Right lobe of liver (tissue), 6 donors: ENCODE results near the gene MRPS31. TPM values are rescaled to one million over a fixed set of nuclear protein-coding genes. Genes with fewer than 3 reads are reported as not detected.
"Not testable (repeated sequence)": the region's sequence is repeated elsewhere in the genome, so short reads cannot be mapped to it uniquely, and the experiment has no call there.

Experiments
- ATAC-seq, 4 donors: fragments of 200-7000 bp; cut with Tn5 transposase; one replicate each; pipeline ENCODE4 v1.9.1; 2020; ENCODE audit warnings: mild to moderate bottlenecking in 4 of 4, moderate library complexity in 4 of 4
- DNase-seq, 3 donors: peaks; one replicate each; pipeline ENCODE4 v3.0.0-alpha.2; 2020
- H3K27ac ChIP-seq, 3 donors: fragments of 200-600 bp; one replicate each; pipeline ENCODE4 v1.8.0; 2022
- H3K27me3 ChIP-seq, 2 donors: fragments of 200-600 bp; one replicate each; pipeline ENCODE4 v1.8.0; 2022
- H3K36me3 ChIP-seq, 4 donors: fragments of 200-600 bp; sonication (generic) in 1 of 4; one replicate each; pipeline versions ENCODE4 v1.5.1 to v1.8.0; 2017 to 2022; ENCODE audit warnings: control low read depth in 1 of 4
- H3K4me1 ChIP-seq, 4 donors: fragments of 200-600 bp; sonication (generic) in 1 of 4; one replicate each; pipeline versions ENCODE4 v1.5.1 to v1.8.0; 2017 to 2022; ENCODE audit warnings: control low read depth in 1 of 4
- H3K4me3 ChIP-seq, 3 donors: fragments of 200-600 bp; one replicate each; pipeline ENCODE4 v1.8.0; 2022
- H3K9me3 ChIP-seq, 4 donors: fragments of 200-600 bp; sonication (generic) in 1 of 4; one replicate each; pipeline versions ENCODE4 v1.5.1 to v1.8.0; 2017 to 2022; ENCODE audit warnings: control low read depth in 1 of 4
- POLR2A ChIP-seq: fragments of 450-650 bp; IDR thresholded peaks from one replicate; pipeline ENCODE4 v1.6.1; 2017; ENCODE audit warnings: antibody characterized with exemption, mild to moderate bottlenecking
- WGBS: methylation state at CpG from one replicate; pipeline ENCODE4 v1.1.6; 2018; ENCODE audit warnings: low coverage, low lambda C conversion rate; ENCODE audit not compliant: insufficient coverage; ENCODE audit errors: missing lambda C conversion rate; 5-methylcytosine and 5-hydroxymethylcytosine counted together
- intact Hi-C, 2 donors: fragments of 100-400 bp; cut with DNase I; formaldehyde crosslinking; loops; one replicate each; pipeline versions ENCODE4 v1.11.2 to v1.14.1; 2022
- total RNA-seq, 6 experiments: library from RNA; depleted of rRNA in 2 of 6; stranded (reverse); fragments of >200 nt in 2 of 6; fragmentation: NEBNext Ultra II Directional in 3 of 6; extraction: Animal tissue kit (Norgen Biotek cat#: 25700) in 3 of 6; gene quantifications; one replicate each; pipeline versions ENCODE4 v1.1.0 to v1.2.4, GENCODE V29; 2016 to 2023
- TF ChIP-seq, protein P1 (sequence below), 4 donors: fragments of 200-600 bp in 3 of 4; fragments of 450-650 bp in 1 of 4; IDR thresholded peaks; one replicate each; pipeline versions ENCODE4 v1.5.1 to v1.8.0; 2016 to 2022; ENCODE audit warnings: antibody characterized with exemption in 4 of 4, mild to moderate bottlenecking in 2 of 4
- donor health status: DM: no; HTN: yes; CAD: no.
- donor health status: DM: no; HTN: no; CAD: no.
- donor health status: DM: no; HTN: no; CAD: no.
- donor health status: DM: no; HTN: yes; CAD: no.
- donor health status: DM: no; HTN: yes; CAD: no.

Gene MRPS31
- total RNA-seq, 6 experiments from 2014 or later = 13.6 to 24.3 (median 20.0) TPM

DNA sequence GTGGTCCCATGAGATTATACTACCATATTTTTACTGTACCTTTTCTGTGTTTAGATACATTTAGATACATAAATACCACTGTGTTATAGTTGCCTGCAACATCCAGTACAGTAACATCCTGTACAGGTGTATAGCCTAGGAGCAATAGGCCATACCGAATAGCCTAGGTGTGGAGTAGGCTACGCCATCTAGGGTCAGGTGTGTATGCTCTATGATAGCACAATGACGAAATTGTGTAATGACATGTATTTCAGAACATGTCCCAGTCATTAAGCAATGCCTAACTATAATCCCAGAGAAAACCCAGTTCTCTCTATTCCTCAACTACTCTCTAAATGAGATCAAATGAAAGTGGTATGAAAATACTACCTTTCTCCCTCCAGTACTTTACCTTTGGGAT is 22.3 kb upstream of the MRPS31 start:
- H3K4me1 ChIP-seq = peaks cover 0 to 51% (median 14%) of the 10 kb centered on the region in 4 donors
- TF ChIP-seq POLR2A = peak; percentile 32
- TF ChIP-seq, protein P1, sequence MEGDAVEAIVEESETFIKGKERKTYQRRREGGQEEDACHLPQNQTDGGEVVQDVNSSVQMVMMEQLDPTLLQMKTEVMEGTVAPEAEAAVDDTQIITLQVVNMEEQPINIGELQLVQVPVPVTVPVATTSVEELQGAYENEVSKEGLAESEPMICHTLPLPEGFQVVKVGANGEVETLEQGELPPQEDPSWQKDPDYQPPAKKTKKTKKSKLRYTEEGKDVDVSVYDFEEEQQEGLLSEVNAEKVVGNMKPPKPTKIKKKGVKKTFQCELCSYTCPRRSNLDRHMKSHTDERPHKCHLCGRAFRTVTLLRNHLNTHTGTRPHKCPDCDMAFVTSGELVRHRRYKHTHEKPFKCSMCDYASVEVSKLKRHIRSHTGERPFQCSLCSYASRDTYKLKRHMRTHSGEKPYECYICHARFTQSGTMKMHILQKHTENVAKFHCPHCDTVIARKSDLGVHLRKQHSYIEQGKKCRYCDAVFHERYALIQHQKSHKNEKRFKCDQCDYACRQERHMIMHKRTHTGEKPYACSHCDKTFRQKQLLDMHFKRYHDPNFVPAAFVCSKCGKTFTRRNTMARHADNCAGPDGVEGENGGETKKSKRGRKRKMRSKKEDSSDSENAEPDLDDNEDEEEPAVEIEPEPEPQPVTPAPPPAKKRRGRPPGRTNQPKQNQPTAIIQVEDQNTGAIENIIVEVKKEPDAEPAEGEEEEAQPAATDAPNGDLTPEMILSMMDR (IDR thresholded peaks at IDR 0.05) = peak in 1 of 4 donors; percentile 21
- DNase-seq (no peak), ATAC-seq (peak; percentile 4 to 40 (median 23))
- H3K9me3 ChIP-seq = no peaks in the 10 kb centered on the region
- 25% methylated on average over 3 of the region's 3 CpGs for WGBS
- intact Hi-C loops = no loop called here
- peak overlapping the region; percentile 70 to 100 (median 100) for H3K27ac ChIP-seq
- no peak overlapping the region for H3K4me3 ChIP-seq
- peaks cover 0 to 10% (median 0%) of the 10 kb centered on the region in 4 donors for H3K36me3 ChIP-seq
- H3K27me3 ChIP-seq = no peaks in the 10 kb centered on the region

DNA sequence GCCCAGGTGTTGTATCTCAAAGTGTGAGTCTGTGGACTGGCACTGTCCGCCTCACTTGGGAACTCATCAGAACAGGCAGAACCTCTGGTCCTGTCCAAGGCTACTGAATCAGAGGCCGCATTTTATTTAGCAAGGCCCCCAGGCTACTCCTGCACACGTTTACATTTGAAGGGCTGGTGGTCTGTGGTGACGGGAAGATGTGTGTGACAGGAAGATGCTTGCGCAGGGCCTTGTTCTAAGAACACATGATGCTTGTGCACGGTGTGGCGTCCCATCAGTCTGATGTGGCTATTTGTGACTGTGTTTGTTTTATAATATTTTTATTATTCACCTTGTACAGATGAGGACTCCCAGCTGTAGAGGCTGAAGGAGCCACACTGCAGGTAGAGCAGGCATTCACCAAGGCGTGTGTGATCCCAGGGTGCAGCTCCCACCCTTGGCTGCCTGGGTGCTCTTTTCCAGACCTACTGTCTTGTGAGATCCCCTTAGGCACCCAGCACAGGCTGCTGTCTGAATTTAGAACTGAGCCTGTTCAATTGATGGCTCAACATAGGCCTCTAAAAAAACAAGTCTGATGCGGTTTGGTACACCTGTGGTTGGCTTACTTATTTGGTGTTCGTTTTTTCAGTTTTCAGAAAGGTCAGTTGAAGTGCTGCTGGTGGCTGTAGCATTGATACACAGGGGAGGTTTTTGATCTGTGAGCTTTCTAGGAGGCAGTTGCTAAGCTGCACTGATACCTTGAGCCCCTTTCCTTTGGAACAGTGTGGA is 21.5 kb upstream of the MRPS31 start:
- Histone ChIP-seq H3K4me1 (peaks cover 0 to 42% (median 11%) of the 10 kb centered on the region in 4 donors), H3K4me3 (no peak overlapping the region), H3K36me3 (peaks cover 0 to 10% (median 0%) of the 10 kb centered on the region in 4 donors), H3K9me3 (no peaks in the 10 kb centered on the region), H3K27me3 (no peaks in the 10 kb centered on the region), H3K27ac (peak overlapping the region; percentile 70 to 100 (median 100))
- no peak for DNase-seq
- intact Hi-C loops = no loop called here
- TF ChIP-seq, protein P1 (IDR thresholded peaks at IDR 0.05) = no peak
- TF ChIP-seq POLR2A = no peak
- ATAC-seq = no peak
- 89% methylated on average over 7 of the region's 10 CpGs for WGBS

DNA sequence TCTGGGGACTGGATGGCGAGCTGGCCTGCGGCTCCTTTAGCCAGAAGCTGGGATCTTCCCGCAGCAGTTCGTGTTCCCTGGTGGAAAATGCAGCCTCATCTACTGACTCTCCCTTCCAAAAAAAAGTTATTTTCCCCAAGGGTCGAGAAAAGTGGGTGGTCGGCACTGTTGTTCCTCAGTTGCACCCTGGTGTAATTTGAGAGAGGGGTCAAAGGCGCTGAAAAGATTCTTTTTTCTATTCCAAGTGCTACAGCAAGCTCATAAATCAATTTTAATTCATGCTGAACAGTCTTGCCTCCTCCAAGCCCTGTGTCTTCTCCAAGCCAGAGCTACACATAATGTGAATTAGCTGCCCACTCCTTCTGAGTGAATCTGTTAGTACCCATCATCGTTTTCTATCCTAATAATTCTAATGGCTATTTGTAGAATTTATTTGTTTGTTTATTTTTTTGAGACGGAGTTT is 19.2 kb upstream of the MRPS31 start:
- H3K27me3 ChIP-seq = no peaks in the 10 kb centered on the region
- peak overlapping the region; percentile 64 to 69 (median 66) for H3K4me3 ChIP-seq
- ATAC-seq (no peak), DNase-seq (no peak)
- intact Hi-C loops = no loop called here
- H3K36me3 ChIP-seq = peaks cover 0 to 10% (median 0%) of the 10 kb centered on the region in 4 donors
- 10% methylated on average over 6 of the region's 9 CpGs for WGBS
- peak overlapping the region; percentile 94 to 100 (median 100) for H3K27ac ChIP-seq
- peaks cover 0 to 49% (median 18%) of the 10 kb centered on the region in 4 donors for H3K4me1 ChIP-seq
- no peaks in the 10 kb centered on the region for H3K9me3 ChIP-seq
- TF ChIP-seq, protein P1 (IDR thresholded peaks at IDR 0.05) = no peak
- TF ChIP-seq POLR2A = no peak

DNA sequence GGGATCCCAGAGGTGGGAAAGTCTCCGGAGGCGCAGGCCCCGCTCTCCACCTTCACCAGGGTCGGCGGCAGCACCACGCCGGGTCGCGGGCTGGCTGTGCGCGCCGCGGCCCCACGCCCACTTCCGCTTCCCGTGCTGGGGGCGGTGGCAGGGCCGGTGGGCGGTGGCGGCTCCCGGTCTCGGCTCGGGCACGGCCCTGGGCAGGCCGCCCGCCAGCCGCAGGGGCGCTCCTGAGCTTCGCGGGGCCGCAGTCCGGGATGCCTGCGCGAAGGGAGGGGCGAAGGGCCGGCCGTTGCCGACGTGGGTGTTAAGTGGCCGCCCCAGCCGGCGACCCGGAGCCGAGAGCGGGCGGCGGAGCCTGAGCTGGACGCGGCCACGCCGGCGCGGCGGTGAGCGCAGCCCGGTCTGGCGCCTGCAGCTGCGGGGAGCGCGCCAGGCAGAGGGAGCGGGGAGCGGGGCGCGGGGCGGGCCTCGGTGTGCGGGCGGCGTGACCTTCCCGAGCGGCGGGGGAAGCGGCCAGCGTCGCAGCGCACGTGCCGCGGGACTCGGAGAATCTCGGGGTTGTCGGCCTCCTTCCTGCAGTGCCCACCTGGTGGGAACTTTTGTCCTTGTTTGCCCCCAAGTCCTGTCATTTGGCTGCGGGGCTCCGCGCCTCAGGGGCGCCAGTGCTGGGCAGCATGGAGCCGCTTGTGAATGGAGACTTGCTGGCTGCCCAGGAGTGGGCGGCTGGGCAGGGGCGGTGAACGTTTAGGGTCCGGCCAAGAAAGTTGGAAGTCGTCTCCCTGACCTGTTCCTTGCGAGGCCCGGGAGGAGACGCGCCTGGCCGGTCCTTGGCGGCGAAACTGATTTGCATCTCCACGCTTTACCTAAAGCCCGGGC is 18.5 kb upstream of the MRPS31 start, which contains the start of gene SLC25A15:
Gene SLC25A15, plus strand, starts transcription at position 337 of the 879 bp plus-strand sequence. CDS start 3,616 bp downstream, outside the sequence.
- ATAC-seq = peak; percentile 68 to 85 (median 74)
- Histone ChIP-seq H3K9me3 (no peaks in the 10 kb centered on the region), H3K27ac (peak within 1 kb of the TSS; percentile 94 to 100 (median 100)), H3K4me3 (peak within 1 kb of the TSS; percentile 64 to 69 (median 66)), H3K36me3 (peaks cover 0 to 10% (median 0%) of the 10 kb centered on the region in 4 donors), H3K4me1 (peaks cover 0 to 52% (median 20%) of the 10 kb centered on the region in 4 donors), H3K27me3 (no peaks in the 10 kb centered on the region)
- TF ChIP-seq, protein P1 (IDR thresholded peaks at IDR 0.05) = peak; percentile 21 to 48 (median 36)
- TF ChIP-seq POLR2A = peak; percentile 98
- DNase-seq = peak; percentile 91 to 93 (median 92)
- no CpG with 5 or more reads among the region's 101 CpGs for WGBS
- intact Hi-C loops = no loop called here

DNA sequence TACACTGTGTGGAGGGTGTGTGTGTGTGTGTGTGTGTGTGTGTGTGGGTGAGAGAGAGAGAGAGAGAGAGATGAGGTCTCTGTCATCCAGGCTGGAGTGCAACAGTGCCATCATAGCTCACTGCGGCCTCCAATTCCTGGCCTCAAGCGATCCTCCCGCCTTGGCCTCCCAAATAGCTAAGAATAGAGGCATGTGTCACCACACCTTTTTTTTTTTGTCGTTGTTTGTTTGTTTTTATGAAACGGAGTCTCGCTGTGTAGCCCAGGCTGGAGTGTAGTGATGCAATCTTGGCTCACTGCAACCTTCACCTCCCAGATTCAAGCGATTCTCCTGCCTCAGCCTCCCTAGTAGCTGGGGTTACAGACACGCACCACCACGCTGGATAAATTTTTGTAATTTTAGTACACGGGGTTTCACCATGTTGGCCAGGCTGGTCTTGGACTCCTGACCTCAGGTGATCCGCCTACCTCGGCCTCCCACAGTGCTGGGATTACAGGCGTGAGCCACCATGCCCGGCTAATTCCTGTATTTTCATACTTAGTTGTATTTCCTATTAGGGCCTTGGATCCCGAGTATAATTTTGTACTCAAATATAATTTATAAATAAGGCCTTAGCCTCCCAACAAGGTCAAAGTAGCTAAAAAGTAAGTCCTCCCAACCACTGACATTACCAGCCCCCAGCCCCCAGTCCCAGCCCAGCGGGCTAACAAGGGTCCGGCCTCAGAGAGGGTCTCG is 17.7 kb upstream of the MRPS31 start:
- DNase-seq, H3K27me3 ChIP-seq, H3K9me3 ChIP-seq, H3K36me3 ChIP-seq, intact Hi-C loops: not testable (repeated sequence)
- Histone ChIP-seq H3K27ac (peak overlapping the region; percentile 94 to 100 (median 100)), H3K4me3 (peak overlapping the region; percentile 64 to 69 (median 66)), H3K4me1 (peaks cover 0 to 51% (median 20%) of the 10 kb centered on the region in 4 donors)
- ATAC-seq = peak in 1 of 4 donors; percentile 3
- 41% methylated on average over 14 of the region's 18 CpGs for WGBS
